Large intestine (tissue), 3 donors: ENCODE data around the gene AFG1L. TPM values are rescaled to one million over a fixed set of nuclear protein-coding genes. Genes with fewer than 3 reads are reported as not detected.

Experiments
- DNase-seq, 2 donors: peaks; one replicate each; pipeline versions ENCODE4 v3.0.0 to v3.0.0-alpha.2; 2013
- H3K27ac ChIP-seq: one replicate; pipeline ENCODE4 v1.5.1; 2013; ENCODE audit warnings: low read length
- H3K27me3 ChIP-seq: 2 replicates; pipeline ENCODE4 v1.6.1; 2013; ENCODE audit warnings: low read length; ENCODE audit not compliant: control insufficient read depth, insufficient read depth
- H3K36me3 ChIP-seq: 2 replicates; pipeline ENCODE4 v1.6.1; 2013; ENCODE audit warnings: low read length; ENCODE audit not compliant: control insufficient read depth, insufficient read depth
- H3K4me1 ChIP-seq: one replicate; pipeline ENCODE4 v1.6.1; 2013; ENCODE audit warnings: low read length; ENCODE audit not compliant: control insufficient read depth, insufficient read depth
- H3K4me3 ChIP-seq: one replicate; pipeline ENCODE4 v1.5.1; 2013; ENCODE audit warnings: low read length
- H3K9me3 ChIP-seq: one replicate; pipeline ENCODE4 v1.6.1; 2013; ENCODE audit warnings: mild to moderate bottlenecking, low read depth, low read length, moderate library complexity; ENCODE audit not compliant: control insufficient read depth
- WGBS: methylation state at CpG from one replicate; pipeline ENCODE4 v1.1.5; 2013; ENCODE audit warnings: low lambda C conversion rate; ENCODE audit not compliant: insufficient coverage; 5-methylcytosine and 5-hydroxymethylcytosine counted together
- polyA plus RNA-seq: library from polyadenylated mRNA; unstranded; fragments of 120-200 nt; gene quantifications from one replicate; pipeline ENCODE4 v1.2.1, GENCODE V29; 2013

The AFG1L gene
- polyA plus RNA-seq, 1 donor, result 9.5 TPM

DNA sequence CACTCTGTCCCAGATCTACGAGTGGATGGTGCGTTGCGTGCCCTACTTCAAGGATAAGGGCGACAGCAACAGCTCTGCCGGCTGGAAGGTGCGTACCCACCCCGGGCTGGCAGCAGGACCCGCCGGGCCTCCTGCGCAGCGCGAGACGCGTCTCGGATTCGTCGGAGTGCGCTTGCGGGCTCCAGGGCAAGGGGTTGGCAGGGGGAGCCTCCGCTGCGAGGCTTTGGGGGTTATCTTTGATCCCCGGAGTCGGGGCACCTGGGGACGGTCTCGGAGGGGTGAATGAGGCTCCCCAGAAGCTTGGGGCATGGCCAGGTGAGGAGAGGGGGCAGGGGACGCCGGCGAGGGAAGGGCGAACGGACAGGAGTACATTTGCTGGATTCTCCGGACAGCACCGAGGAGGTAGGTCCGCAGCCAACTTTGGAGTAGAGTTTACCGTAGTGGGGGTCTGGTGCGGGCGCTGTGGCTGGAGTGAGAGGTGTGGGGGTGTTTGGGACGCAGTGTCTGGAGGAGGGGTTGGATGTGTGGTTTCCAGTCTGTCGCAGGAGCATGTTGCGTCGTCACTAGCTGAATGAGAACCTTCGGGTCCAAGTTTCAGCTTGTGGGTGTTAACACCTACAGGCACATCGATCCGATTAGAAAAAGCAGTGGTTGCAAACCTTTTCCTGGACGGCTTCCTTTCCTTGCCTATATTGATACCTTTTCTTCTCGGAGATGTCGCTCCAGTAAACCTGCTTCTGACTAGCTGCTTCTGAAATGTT lies 267.1 kb downstream of the AFG1L start:
- Histone ChIP-seq H3K9me3 (no peaks in the 10 kb centered on the region), H3K36me3 (peaks cover 5% of the 10 kb centered on the region), H3K4me1 (peaks cover 40% of the 10 kb centered on the region), H3K4me3 (peak overlapping the region; percentile 89), H3K27me3 (no peaks in the 10 kb centered on the region), H3K27ac (peak overlapping the region; percentile 82)
- peak in 1 of 2 donors; percentile 79 for DNase-seq
- WGBS, result no CpG with 5 or more reads among the region's 46 CpGs

DNA sequence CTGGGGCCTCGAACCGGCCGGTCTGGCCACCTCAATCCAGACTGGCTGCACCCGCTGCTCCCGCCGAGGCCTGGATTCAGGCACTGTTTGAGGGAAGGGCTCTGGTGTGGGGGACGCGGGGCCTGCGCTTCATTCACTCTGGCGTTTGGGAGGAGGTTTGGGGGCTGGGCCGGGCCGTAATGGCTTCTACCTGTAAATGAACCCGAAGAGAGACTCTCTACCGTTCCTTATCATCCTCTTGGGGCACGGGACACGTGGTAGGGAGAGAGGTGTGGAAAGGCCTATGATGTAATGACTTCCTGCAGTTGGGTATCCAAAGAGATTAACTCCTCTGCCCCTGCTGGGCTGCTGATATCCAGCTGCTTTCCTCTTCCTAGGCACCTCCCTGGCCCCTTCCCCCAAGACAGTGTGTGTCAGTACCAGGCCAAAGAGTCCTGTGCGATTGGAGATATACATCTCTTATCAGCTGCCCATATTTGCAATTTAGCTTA lies 267.7 kb downstream of the AFG1L start:
- Histone ChIP-seq H3K4me1 (peaks cover 40% of the 10 kb centered on the region), H3K4me3 (peak overlapping the region; percentile 89), H3K27me3 (no peaks in the 10 kb centered on the region), H3K36me3 (peaks cover 11% of the 10 kb centered on the region), H3K27ac (peak overlapping the region; percentile 82), H3K9me3 (no peaks in the 10 kb centered on the region)
- DNase-seq, result peak; percentile 92 to 95
- no CpG with 5 or more reads among the region's 17 CpGs for WGBS

DNA sequence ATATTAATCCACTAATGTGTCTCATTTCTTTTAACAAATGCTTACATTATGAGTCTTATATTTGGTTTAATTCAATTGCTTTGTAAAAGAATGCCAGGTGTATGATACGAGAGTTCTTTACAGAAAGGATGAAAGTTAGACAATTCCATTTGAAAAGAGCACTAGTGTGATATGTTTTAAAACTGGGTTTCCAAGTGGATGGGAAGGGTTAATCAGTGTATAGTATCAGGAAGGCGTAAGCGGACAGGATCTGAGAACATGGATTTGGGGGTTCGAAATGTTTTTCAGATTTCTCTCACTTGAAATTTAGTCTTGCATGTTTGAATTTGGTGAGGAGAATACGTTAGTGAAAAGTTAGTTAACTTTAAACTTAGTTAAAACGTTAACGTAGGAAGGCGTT lies 268.4 kb downstream of the AFG1L start:
- peaks cover 40% of the 10 kb centered on the region for H3K4me1 ChIP-seq
- peak overlapping the region; percentile 89 for H3K4me3 ChIP-seq
- H3K36me3 ChIP-seq, result peaks cover 17% of the 10 kb centered on the region
- DNase-seq, result no peak
- no peaks in the 10 kb centered on the region for H3K27me3 ChIP-seq
- no peaks in the 10 kb centered on the region for H3K9me3 ChIP-seq
- WGBS, result 93% methylated on average over 8 of the region's 8 CpGs
- peak overlapping the region; percentile 82 for H3K27ac ChIP-seq

DNA sequence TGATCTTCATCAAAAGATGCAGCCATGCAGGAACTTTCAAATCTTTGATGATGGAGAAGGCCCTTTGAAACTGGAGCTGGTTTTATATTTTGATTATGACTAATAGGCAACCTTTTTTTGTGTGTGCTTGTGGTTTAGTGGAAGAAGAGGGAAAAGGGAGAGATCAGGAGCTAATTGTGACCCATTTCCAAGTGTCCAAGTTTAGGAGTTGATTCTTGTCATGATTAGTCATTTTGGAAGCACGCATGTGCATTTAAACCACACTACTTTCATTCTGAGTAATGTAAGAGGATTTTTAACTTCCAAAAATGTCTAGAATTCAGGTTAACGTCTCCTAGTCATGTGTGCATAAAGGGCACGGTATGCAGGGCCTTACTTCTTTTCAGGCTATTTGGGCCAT lies 269.3 kb downstream of the AFG1L start:
- no peak overlapping the region for H3K4me3 ChIP-seq
- H3K36me3 ChIP-seq, result peaks cover 26% of the 10 kb centered on the region
- H3K4me1 ChIP-seq, result peaks cover 40% of the 10 kb centered on the region
- DNase-seq, result no peak
- H3K27me3 ChIP-seq, result no peaks in the 10 kb centered on the region
- H3K27ac ChIP-seq, result peak overlapping the region; percentile 83
- H3K9me3 ChIP-seq, result no peaks in the 10 kb centered on the region
- WGBS, result no CpG with 5 or more reads among the region's 3 CpGs

DNA sequence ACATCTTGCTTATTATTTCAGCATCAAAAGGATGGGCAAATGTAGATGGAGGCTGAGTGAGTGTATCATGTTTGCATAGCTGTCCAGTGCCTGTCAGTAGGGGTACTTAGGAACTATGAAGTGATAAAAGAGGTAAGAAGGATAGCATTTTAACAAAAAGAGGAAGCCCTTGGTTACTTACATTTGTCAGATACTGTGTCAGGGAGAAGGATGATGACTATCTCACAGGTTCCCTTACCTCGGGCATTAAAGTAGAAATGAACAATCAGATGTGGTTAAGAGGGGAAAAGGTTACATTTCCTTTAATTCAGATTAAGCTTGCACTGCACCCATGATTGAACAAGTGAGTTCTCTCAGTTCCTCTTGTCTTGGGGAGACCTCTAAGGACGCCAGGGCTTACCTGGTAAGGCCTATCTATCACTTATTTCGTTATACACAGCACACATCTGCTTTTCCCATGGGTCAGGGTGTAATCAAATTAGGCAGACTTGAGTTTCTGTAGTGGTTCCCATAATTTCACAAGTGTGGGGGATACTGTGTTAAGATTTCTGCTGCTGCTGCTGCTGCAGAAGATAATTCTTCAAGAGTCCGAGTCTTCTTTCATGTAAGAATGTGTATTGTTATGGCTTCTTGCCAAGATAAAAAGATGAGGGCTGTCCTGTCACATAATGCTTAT lies 270.4 kb downstream of the AFG1L start:
- Histone ChIP-seq H3K36me3 (peaks cover 35% of the 10 kb centered on the region), H3K4me1 (peaks cover 40% of the 10 kb centered on the region), H3K9me3 (no peaks in the 10 kb centered on the region), H3K27ac (peak overlapping the region; percentile 83), H3K27me3 (no peaks in the 10 kb centered on the region), H3K4me3 (no peak overlapping the region)
- 33% methylated on average over 1 of the region's 4 CpGs for WGBS
- no peak for DNase-seq

DNA sequence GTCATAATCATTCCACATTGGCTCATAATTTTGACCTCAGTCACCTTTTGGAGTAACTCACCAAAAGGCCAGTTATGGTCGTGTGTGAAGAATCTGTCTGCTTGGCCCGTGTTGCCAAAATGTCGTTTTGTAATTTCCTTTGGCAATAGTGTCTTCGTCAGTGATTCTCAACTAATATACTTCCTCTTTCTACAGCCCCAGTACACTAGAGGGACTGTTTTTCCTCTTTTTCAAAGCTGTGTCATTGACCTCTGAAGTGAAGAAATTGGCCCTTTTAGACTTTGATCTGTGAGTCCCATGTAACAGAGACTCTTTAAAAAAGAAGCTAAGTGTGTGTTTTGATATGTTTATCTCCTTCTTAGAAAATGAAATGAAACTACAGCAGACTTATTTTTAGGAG lies 271.0 kb downstream of the AFG1L start:
- Histone ChIP-seq H3K4me3 (no peak overlapping the region), H3K27ac (peak overlapping the region; percentile 83), H3K27me3 (no peaks in the 10 kb centered on the region), H3K9me3 (no peaks in the 10 kb centered on the region), H3K36me3 (peaks cover 41% of the 10 kb centered on the region), H3K4me1 (peaks cover 40% of the 10 kb centered on the region)
- WGBS, result 5% methylated on average over 4 of the region's 4 CpGs
- peak; percentile 74 to 91 for DNase-seq

DNA sequence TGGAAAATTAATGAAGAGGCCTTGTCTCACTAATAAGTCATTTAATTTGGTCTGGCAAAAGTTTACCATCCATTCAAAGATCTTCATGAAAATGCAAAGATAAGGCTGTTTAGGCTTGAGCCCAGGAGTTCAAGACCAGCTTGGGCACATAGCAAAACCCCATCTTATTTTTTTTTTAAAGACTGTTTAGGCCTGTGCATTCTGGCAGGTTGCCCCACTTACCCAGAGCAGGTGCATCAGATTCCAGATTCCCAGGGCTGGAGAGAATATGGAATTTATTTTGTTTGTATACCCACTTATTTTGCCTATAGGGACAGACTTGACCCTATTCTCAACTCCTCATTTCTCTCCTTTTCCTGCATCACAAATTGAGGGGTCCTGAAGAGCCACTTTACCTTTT lies 271.6 kb downstream of the AFG1L start:
- peaks cover 40% of the 10 kb centered on the region for H3K4me1 ChIP-seq
- DNase-seq, result no peak
- no peaks in the 10 kb centered on the region for H3K9me3 ChIP-seq
- no peak overlapping the region for H3K4me3 ChIP-seq
- H3K27me3 ChIP-seq, result no peaks in the 10 kb centered on the region
- peak overlapping the region; percentile 83 for H3K27ac ChIP-seq
- H3K36me3 ChIP-seq, result peaks cover 46% of the 10 kb centered on the region

DNA sequence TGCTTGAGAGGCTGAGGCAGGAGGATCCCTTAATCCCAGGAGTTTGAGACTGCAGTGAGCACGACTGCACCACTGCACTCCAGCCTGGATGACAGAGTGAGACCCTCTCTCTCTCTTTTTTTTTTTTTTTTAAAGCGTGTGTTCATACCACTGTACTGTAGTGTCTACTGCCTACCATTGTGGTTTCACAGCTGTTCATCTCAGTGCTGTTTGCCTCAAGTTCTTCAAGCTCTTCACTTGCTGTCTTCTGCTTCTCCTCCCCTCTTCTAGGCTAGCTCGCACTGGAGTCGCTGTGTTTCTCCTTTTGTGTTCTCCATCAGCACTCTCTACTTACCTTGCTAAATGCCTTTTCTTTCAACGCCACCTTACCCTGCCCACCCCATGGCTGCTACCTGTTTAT lies 273.2 kb downstream of the AFG1L start:
- peaks cover 58% of the 10 kb centered on the region for H3K36me3 ChIP-seq
- H3K4me1 ChIP-seq, result peaks cover 35% of the 10 kb centered on the region
- H3K9me3 ChIP-seq, result no peaks in the 10 kb centered on the region
- no peak overlapping the region for H3K27ac ChIP-seq
- H3K27me3 ChIP-seq, result no peaks in the 10 kb centered on the region
- no peak for DNase-seq
- 90% methylated on average over 3 of the region's 5 CpGs for WGBS
- H3K4me3 ChIP-seq, result no peak overlapping the region

DNA sequence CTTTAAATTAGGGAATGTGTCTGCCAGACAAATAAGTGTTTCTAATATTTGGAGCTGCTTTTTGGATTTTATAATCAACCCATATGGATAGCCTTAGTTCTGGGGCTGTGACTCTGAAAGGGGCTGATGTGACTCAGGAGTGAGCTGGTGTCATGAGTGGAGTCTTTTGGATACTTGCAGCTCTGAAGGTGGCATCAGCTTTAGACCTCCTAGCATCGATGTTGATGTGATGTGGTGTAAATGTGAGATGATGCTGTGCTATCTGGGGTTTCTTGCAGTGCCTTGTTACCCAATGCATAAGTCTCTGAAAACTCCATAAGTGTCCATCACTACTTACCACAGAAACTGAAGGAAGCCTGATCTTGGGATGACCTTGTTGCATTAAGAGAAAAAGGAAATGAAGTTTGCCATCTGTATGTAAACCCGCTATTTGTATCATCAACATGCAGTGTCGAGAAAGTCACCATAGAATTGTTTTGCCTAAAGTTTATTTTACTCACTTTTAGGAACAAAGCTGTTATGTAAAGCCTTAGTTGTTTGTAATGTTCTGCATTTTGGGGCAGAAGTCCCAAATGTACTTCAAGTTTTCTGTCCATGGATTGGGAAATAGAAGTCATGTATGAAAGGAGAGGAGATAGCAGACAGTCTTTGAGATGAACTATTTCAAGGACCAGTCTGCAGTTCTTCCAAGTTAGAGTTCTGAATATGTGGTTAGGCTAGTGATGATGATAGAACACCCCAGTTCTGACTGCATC lies 273.9 kb downstream of the AFG1L start:
- Histone ChIP-seq H3K36me3 (peaks cover 60% of the 10 kb centered on the region), H3K9me3 (no peaks in the 10 kb centered on the region), H3K27ac (no peak overlapping the region), H3K4me1 (peaks cover 29% of the 10 kb centered on the region), H3K4me3 (no peak overlapping the region), H3K27me3 (no peaks in the 10 kb centered on the region)
- no CpG with 5 or more reads among the region's 3 CpGs for whole genome bisulfite sequencing
- DNase-seq, result no peak

DNA sequence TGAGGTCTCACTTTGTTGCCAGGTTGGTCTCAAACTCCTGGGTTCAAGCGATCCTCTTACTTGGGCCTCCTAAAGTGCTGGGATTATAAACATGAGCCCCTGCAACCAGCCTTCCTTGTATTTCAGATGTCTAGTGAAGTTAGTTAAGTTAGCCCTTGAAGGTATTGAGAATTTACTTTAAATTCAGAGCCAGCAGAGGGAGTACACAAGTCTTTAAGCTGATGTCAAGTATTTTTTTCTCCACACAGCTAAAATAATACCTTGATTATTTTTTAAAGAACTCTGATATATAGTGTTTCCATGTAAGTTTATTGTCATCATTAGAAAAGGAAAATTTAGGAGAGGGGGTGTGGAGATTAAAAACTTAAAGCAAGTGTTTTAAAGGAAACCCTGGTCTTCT lies 275.7 kb downstream of the AFG1L start:
- Histone ChIP-seq H3K4me3 (no peak overlapping the region), H3K27me3 (no peaks in the 10 kb centered on the region), H3K36me3 (peaks cover 60% of the 10 kb centered on the region), H3K4me1 (peaks cover 17% of the 10 kb centered on the region), H3K9me3 (no peaks in the 10 kb centered on the region), H3K27ac (no peak overlapping the region)
- no peak for DNase-seq
- no CpG with 5 or more reads among the region's 1 CpG for WGBS
